GM23338 (cell line): ENCODE measurements around the gene DCLRE1C.

Experiments used
- CREB1 ChIP-seq: fragments of 250-450 bp; sonication (Bioruptor Pico); IDR thresholded peaks from 2 replicates; pipeline ENCODE4 v1.5.0; 2020; ENCODE audit warnings: low read depth, mild to moderate bottlenecking, moderate library complexity
- CTCF ChIP-seq, 2 experiments: fragments of 200-600 bp in 1 of 2; sonication (generic) in 1 of 2; conservative IDR thresholded peaks; 2 replicates each; pipeline versions ENCODE4 v1.5.1 to v1.6.1; 2016 to 2017; ENCODE audit warnings: antibody characterized with exemption in 2 of 2, low read depth in 2 of 2, mild to moderate bottlenecking in 2 of 2, moderate library complexity in 1 of 2
- ETS1 ChIP-seq: IDR thresholded peaks from 2 replicates; pipeline ENCODE4 v1.6.1; 2016; ENCODE audit warnings: antibody characterized with exemption
- EZH2 ChIP-seq: fragments of 200-600 bp; sonication (generic); IDR thresholded peaks from one replicate; pipeline ENCODE4 v1.8.0; 2017; ENCODE audit warnings: antibody characterized with exemption, mild to moderate bottlenecking, low read depth; ENCODE audit not compliant: unreplicated experiment
- EZH2phosphoT487 ChIP-seq: fragments of 200-600 bp; sonication (generic); IDR thresholded peaks from one replicate; pipeline ENCODE4 v1.8.1; 2018; ENCODE audit warnings: antibody characterized with exemption; ENCODE audit not compliant: unreplicated experiment
- POLR2AphosphoS5 ChIP-seq: IDR thresholded peaks from 2 replicates; pipeline ENCODE4 v1.6.1; 2016; ENCODE audit warnings: antibody characterized with exemption, low read depth
- STAT1 ChIP-seq: IDR thresholded peaks from one replicate; pipeline ENCODE4 v1.6.1; 2016; ENCODE audit warnings: antibody characterized with exemption; ENCODE audit not compliant: unreplicated experiment
- ZNF114 ChIP-seq: fragments of 250-450 bp; sonication (Bioruptor Pico); IDR thresholded peaks from 2 replicates; pipeline ENCODE4 v1.5.0; 2020; ENCODE audit warnings: mild to moderate bottlenecking, moderate library complexity
- TF ChIP-seq, protein P1 (sequence below): IDR thresholded peaks from one replicate; pipeline ENCODE4 v1.6.1; 2018; ENCODE audit warnings: antibody characterized with exemption; ENCODE audit not compliant: unreplicated experiment

DNA sequence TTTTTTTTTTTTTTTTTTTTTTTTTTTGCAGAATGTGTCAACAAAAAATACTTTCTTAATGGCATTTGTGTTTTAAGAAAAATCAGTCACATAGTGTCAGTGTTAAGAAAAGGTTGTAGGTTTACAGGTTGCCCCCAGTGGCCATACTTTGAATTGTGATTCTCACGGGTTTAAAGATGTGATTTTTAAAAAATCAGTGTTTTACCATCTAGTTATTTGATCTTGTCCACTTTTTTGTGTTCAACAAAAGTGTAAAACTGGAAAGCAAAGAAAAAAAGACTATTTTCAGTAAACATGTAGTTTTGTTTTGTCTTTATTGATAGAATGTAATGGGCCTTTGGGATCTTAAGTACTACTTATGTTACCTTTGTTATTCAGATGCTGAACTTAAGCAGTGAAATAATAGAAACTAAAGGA, 49.6 kb downstream of the DCLRE1C start:
- peak; percentile 33 to 71; a peak in 3 of 4 replicates for TF ChIP-seq CTCF (conservative IDR thresholded peaks at IDR 0.05; ENCODE audit: low read depth in 2 of 2)
- TF ChIP-seq, protein P1, sequence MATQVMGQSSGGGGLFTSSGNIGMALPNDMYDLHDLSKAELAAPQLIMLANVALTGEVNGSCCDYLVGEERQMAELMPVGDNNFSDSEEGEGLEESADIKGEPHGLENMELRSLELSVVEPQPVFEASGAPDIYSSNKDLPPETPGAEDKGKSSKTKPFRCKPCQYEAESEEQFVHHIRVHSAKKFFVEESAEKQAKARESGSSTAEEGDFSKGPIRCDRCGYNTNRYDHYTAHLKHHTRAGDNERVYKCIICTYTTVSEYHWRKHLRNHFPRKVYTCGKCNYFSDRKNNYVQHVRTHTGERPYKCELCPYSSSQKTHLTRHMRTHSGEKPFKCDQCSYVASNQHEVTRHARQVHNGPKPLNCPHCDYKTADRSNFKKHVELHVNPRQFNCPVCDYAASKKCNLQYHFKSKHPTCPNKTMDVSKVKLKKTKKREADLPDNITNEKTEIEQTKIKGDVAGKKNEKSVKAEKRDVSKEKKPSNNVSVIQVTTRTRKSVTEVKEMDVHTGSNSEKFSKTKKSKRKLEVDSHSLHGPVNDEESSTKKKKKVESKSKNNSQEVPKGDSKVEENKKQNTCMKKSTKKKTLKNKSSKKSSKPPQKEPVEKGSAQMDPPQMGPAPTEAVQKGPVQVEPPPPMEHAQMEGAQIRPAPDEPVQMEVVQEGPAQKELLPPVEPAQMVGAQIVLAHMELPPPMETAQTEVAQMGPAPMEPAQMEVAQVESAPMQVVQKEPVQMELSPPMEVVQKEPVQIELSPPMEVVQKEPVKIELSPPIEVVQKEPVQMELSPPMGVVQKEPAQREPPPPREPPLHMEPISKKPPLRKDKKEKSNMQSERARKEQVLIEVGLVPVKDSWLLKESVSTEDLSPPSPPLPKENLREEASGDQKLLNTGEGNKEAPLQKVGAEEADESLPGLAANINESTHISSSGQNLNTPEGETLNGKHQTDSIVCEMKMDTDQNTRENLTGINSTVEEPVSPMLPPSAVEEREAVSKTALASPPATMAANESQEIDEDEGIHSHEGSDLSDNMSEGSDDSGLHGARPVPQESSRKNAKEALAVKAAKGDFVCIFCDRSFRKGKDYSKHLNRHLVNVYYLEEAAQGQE = no peak
- TF ChIP-seq CREB1 (CRISPR knock-in tag) = no peak
- no peak for TF ChIP-seq POLR2AphosphoS5
- TF ChIP-seq EZH2phosphoT487 = no peak
- no peak for TF ChIP-seq STAT1
- no peak for TF ChIP-seq ETS1
- TF ChIP-seq ZNF114 = no peak
- no peak for TF ChIP-seq EZH2
